Kidney (tissue), 14 donors: ENCODE measurements around the gene DDB1. TPM values are rescaled to one million over a fixed set of nuclear protein-coding genes. Genes with fewer than 3 reads are reported as not detected.
"Not testable (repeated sequence)": the region's sequence is repeated elsewhere in the genome, so short reads cannot be mapped to it uniquely, and the experiment has no call there.

Experiments used
- DNase-seq, 5 donors: peaks; one replicate each; pipeline ENCODE4 v3.0.0-alpha.2; 2013 to 2020
- FAIRE-seq: peaks from 2 replicates; lab custom pipeline; 2012; peaks lifted over from hg19 to GRCh38; lab: Jason Lieb, UNC
- H3K27ac ChIP-seq, 2 donors: one replicate each; pipeline ENCODE4 v1.7.0; 2013; ENCODE audit warnings: low read depth in 2 of 2, low read length in 2 of 2, inconsistent platforms in 1 of 2
- H3K27me3 ChIP-seq: one replicate; pipeline ENCODE4 v1.7.1; 2013; ENCODE audit warnings: low read length, inconsistent platforms; ENCODE audit not compliant: control insufficient read depth, insufficient read depth
- H3K36me3 ChIP-seq, 3 donors: one replicate each; pipeline versions ENCODE4 v1.7.0 to v1.7.1; 2013; ENCODE audit warnings: low read length in 3 of 3, control low read depth in 1 of 3, inconsistent platforms in 1 of 3; ENCODE audit not compliant: insufficient read depth in 3 of 3, control insufficient read depth in 2 of 3
- H3K4me1 ChIP-seq, 3 donors: one replicate each; pipeline versions ENCODE4 v1.7.0 to v1.7.1; 2013; ENCODE audit warnings: low read length in 3 of 3, inconsistent platforms in 1 of 3, low read depth in 1 of 3; ENCODE audit not compliant: control insufficient read depth in 2 of 3, insufficient read depth in 2 of 3
- H3K4me3 ChIP-seq, 3 donors: one replicate each; pipeline versions ENCODE4 v1.7.0 to v1.8.1; 2013; ENCODE audit warnings: low read length in 3 of 3, control low read depth in 1 of 3, inconsistent platforms in 1 of 3
- H3K9ac ChIP-seq, 3 donors: one replicate each; pipeline versions ENCODE4 v1.7.0 to v1.7.1; 2013; ENCODE audit warnings: low read length in 3 of 3, control low read depth in 1 of 3, inconsistent platforms in 1 of 3
- H3K9me3 ChIP-seq, 3 donors: one replicate each; pipeline versions ENCODE4 v1.7.0 to v1.7.1; 2013; ENCODE audit warnings: low read length in 3 of 3, control low read depth in 1 of 3, inconsistent platforms in 1 of 3; ENCODE audit not compliant: control insufficient read depth in 2 of 3, insufficient read depth in 1 of 3
- CTCF ChIP-seq: IDR thresholded peaks from 3 replicates; pipeline ENCODE4 v1.5.1; 2012; ENCODE audit warnings: mild to moderate bottlenecking, moderate library complexity, borderline replicate concordance; ENCODE audit not compliant: insufficient read depth; ENCODE audit errors: extremely low read depth
- intact Hi-C: fragments of 100-400 bp; cut with DNase I; formaldehyde crosslinking; loops from one replicate; pipeline ENCODE4 v1.11.1; 2022
- polyA plus RNA-seq: library from polyadenylated mRNA; stranded (reverse); fragments of 350-450 nt; fragmentation: Illumina TruSeq; extraction: RNeasy Lipid Tissue Mini Kit (QIAGEN cat#74804); gene quantifications from one replicate; pipeline ENCODE4 v1.2.3, GENCODE V29; 2014; ENCODE audit warnings: low read depth, low replicate concordance; ENCODE audit not compliant: insufficient read depth
- total RNA-seq: library from RNA; stranded (reverse); fragmentation: NEBNext Ultra II Directional; extraction: Animal tissue kit (Norgen Biotek cat#: 25700); gene quantifications from one replicate; pipeline ENCODE4 v1.2.1, GENCODE V29; 2021
- donor health status: control.
- donor health status: control.
- donor health status: control.
- donor health status: control.
- donor health status: control.
- donor health status: DM: yes; HTN: yes; CAD: no.
- donor health status: Normal renal cell carcinoma (clear cell type).

DDB1 gene
- total and polyA plus RNA-seq, 2 donors from 2014 or later = 131 to 185 TPM

GRCh38 chr11:61254403-61255025 is 78.4 kb downstream of the DDB1 start:
- DNase-seq (peak in 4 of 5 donors; percentile 39 to 66 (median 53)), FAIRE-seq (no peak)
- H3K4me1 ChIP-seq = no peaks in the 10 kb centered on the region
- H3K27ac ChIP-seq = no peak overlapping the region
- intact Hi-C loops = no loop called here
- TF ChIP-seq CTCF = peak; percentile 75
- H3K27me3 ChIP-seq = no peaks in the 10 kb centered on the region
- no peak overlapping the region for H3K4me3 ChIP-seq
- H3K9me3 ChIP-seq = no peaks in the 10 kb centered on the region
- H3K9ac ChIP-seq = no peak overlapping the region
- H3K36me3 ChIP-seq = no peaks in the 10 kb centered on the region

GRCh38 chr11:61252332-61252731 is 80.6 kb downstream of the DDB1 start:
- H3K9ac ChIP-seq, H3K4me3 ChIP-seq, H3K4me1 ChIP-seq, H3K36me3 ChIP-seq, H3K9me3 ChIP-seq, H3K27ac ChIP-seq, intact Hi-C loops, FAIRE-seq, H3K27me3 ChIP-seq, DNase-seq: not testable (repeated sequence)

GRCh38 chr11:61250796-61251765 is 81.8 kb downstream of the DDB1 start:
- H3K27me3 ChIP-seq, intact Hi-C loops, DNase-seq, H3K36me3 ChIP-seq, H3K4me1 ChIP-seq, H3K4me3 ChIP-seq, H3K27ac ChIP-seq, FAIRE-seq, H3K9me3 ChIP-seq, H3K9ac ChIP-seq: not testable (repeated sequence)

Other genes with a start within 250 kb of the DDB1 start
- 2.9 TPM for gene CD5, start 230.6 kb downstream of the DDB1 start, total RNA-seq
- gene CD5, start 230.6 kb downstream of the DDB1 start, polyA plus RNA-seq = 0.26 TPM
- gene VPS37C, start 171.7 kb downstream of the DDB1 start, total RNA-seq = 31.8 TPM
- gene VPS37C, start 171.7 kb downstream of the DDB1 start, polyA plus RNA-seq = 13.9 TPM
- gene PGA3, start 129.6 kb downstream of the DDB1 start, total RNA-seq = 0.54 TPM
- gene PGA3, start 129.6 kb downstream of the DDB1 start, polyA plus RNA-seq = not detected
- not detected for gene PGA4, start 110.8 kb downstream of the DDB1 start, total RNA-seq
- gene PGA4, start 110.8 kb downstream of the DDB1 start, polyA plus RNA-seq = not detected
- gene PGA5, start 91.9 kb downstream of the DDB1 start, total RNA-seq = 0.35 TPM
- gene PGA5, start 91.9 kb downstream of the DDB1 start, polyA plus RNA-seq = not detected
- 1.2 TPM for gene VWCE, start 37.8 kb downstream of the DDB1 start, total RNA-seq
- 0.32 TPM for gene VWCE, start 37.8 kb downstream of the DDB1 start, polyA plus RNA-seq
- gene TKFC, start 123 bp upstream of the DDB1 start, total RNA-seq = 64.6 TPM
- gene TKFC, start 123 bp upstream of the DDB1 start, polyA plus RNA-seq = 107 TPM
- gene CYB561A3, start 28.8 kb upstream of the DDB1 start, total RNA-seq = 36.8 TPM
- gene CYB561A3, start 28.8 kb upstream of the DDB1 start, polyA plus RNA-seq = 29.7 TPM
- gene TMEM138, start 29.3 kb upstream of the DDB1 start, total RNA-seq = 42.3 TPM
- gene TMEM138, start 29.3 kb upstream of the DDB1 start, polyA plus RNA-seq = 62.3 TPM
- 11.1 TPM for gene TMEM216, start 59.5 kb upstream of the DDB1 start, total RNA-seq
- 16.2 TPM for gene TMEM216, start 59.5 kb upstream of the DDB1 start, polyA plus RNA-seq
- 94.5 TPM for gene CPSF7, start 96.9 kb upstream of the DDB1 start, total RNA-seq
- 28.4 TPM for gene CPSF7, start 96.9 kb upstream of the DDB1 start, polyA plus RNA-seq
- gene SDHAF2, start 97.0 kb upstream of the DDB1 start, total RNA-seq = 40.7 TPM
- 77.1 TPM for gene SDHAF2, start 97.0 kb upstream of the DDB1 start, polyA plus RNA-seq
- gene LRRC10B, start 175.6 kb upstream of the DDB1 start, total RNA-seq = 2.9 TPM
- 1.0 TPM for gene LRRC10B, start 175.6 kb upstream of the DDB1 start, polyA plus RNA-seq
- 5.7 TPM for gene SYT7, start 248.0 kb upstream of the DDB1 start, total RNA-seq
- gene SYT7, start 248.0 kb upstream of the DDB1 start, polyA plus RNA-seq = 6.7 TPM